HEK293 (cell line): ENCODE results near the gene CRIP2.

Experiments used
- CTCF ChIP-seq: fragments of 450-650 bp; formaldehyde crosslinking; IDR thresholded peaks from 2 replicates; pipeline ENCODE4 v1.5.1; 2016; ENCODE audit warnings: missing biosample characterization, missing genetic modification characterization
- OVOL3 ChIP-seq: fragments of 450-650 bp; formaldehyde crosslinking; IDR thresholded peaks from 2 replicates; pipeline ENCODE4 v1.5.1; 2016; ENCODE audit warnings: missing biosample characterization, missing genetic modification characterization
- PRDM1 ChIP-seq: fragments of 450-650 bp; formaldehyde crosslinking; IDR thresholded peaks from 2 replicates; pipeline ENCODE4; 2016; ENCODE audit warnings: missing biosample characterization, missing genetic modification characterization
- ZFP3 ChIP-seq: fragments of 450-650 bp; formaldehyde crosslinking; IDR thresholded peaks from 2 replicates; pipeline ENCODE4 v1.5.1; 2016; ENCODE audit warnings: low read depth, missing biosample characterization, missing genetic modification characterization
- ZNF121 ChIP-seq: fragments of 450-650 bp; formaldehyde crosslinking; IDR thresholded peaks from 2 replicates; pipeline ENCODE4 v1.5.1; 2016; ENCODE audit warnings: missing biosample characterization, missing genetic modification characterization
- ZNF24 ChIP-seq: fragments of 450-650 bp; formaldehyde crosslinking; IDR thresholded peaks from 2 replicates; pipeline ENCODE4 v1.5.1; 2016; ENCODE audit warnings: missing biosample characterization, missing genetic modification characterization
- ZNF274 ChIP-seq, 2 experiments: fragments of 200-500 bp in 1 of 2; fragments of 450-650 bp in 1 of 2; sonication (Bioruptor generic) in 1 of 2; formaldehyde crosslinking in 1 of 2; IDR thresholded peaks; 2 replicates each; pipeline versions ENCODE4 v1.5.1 to v1.6.1; 2014 to 2016; ENCODE audit warnings: borderline replicate concordance in 1 of 2, inconsistent platforms in 1 of 2, low read length in 1 of 2, missing biosample characterization in 1 of 2, missing genetic modification characterization in 1 of 2

GRCh38 chr14:105467942-105468471 is 6.6 kb upstream of the CRIP2 start:
- no peak for TF ChIP-seq ZFP3 (tag by site-specific recombination)
- no peak for TF ChIP-seq PRDM1 (tag by site-specific recombination)
- no peak for TF ChIP-seq ZNF24 (tag by site-specific recombination)
- no peak for TF ChIP-seq ZNF121 (tag by site-specific recombination)
- no peak for TF ChIP-seq CTCF
- no peak for TF ChIP-seq OVOL3
- no peak for TF ChIP-seq ZNF274 (IDR thresholded peaks at IDR 0.05; ENCODE audit: low read length)
- no peak for TF ChIP-seq ZNF274 (tag by site-specific recombination; IDR thresholded peaks at IDR 0.05; ENCODE audit: borderline replicate concordance)
